Neutrophil (primary cell): Measurements from ENCODE around the gene TMEM213.

Source experiments
- H3K27ac ChIP-seq: fragments of 200-600 bp; sonication (generic); 2 replicates; pipeline ENCODE4 v1.5.1; 2016; ENCODE audit warnings: mild to moderate bottlenecking, moderate library complexity
- H3K27me3 ChIP-seq: fragments of 200-600 bp; sonication (generic); 2 replicates; pipeline ENCODE4 v1.6.0; 2016; ENCODE audit warnings: mild to moderate bottlenecking
- H3K36me3 ChIP-seq: fragments of 200-600 bp; sonication (generic); 2 replicates; pipeline ENCODE4 v1.5.1; 2017
- H3K4me1 ChIP-seq, 2 experiments: fragments of 200-600 bp in 1 of 2; sonication (generic) in 1 of 2; 1 replicate in 1 of 2; 2 replicates in 1 of 2; pipeline versions ENCODE4 v1.5.1 to v1.6.1; 2013 to 2016; ENCODE audit warnings: low read depth in 1 of 2, low read length in 1 of 2, mild to moderate bottlenecking in 1 of 2, moderate library complexity in 1 of 2; ENCODE audit not compliant: control insufficient read depth in 1 of 2, insufficient read depth in 1 of 2
- H3K4me3 ChIP-seq, 2 experiments: fragments of 200-600 bp in 1 of 2; sonication (generic) in 1 of 2; 1 replicate in 1 of 2; 2 replicates in 1 of 2; pipeline ENCODE4 v1.5.1; 2013 to 2016; ENCODE audit warnings: low read depth in 1 of 2, low read length in 1 of 2, mild to moderate bottlenecking in 1 of 2, moderate library complexity in 1 of 2
- H3K9me3 ChIP-seq: fragments of 200-600 bp; sonication (generic); 2 replicates; pipeline ENCODE4 v1.5.1; 2016
- TF ChIP-seq, protein P1 (sequence below): fragments of 200-600 bp; sonication (generic); IDR thresholded peaks from 2 replicates; pipeline ENCODE4 v1.5.1; 2016; ENCODE audit warnings: antibody characterized with exemption

Gene TMEM213

DNA sequence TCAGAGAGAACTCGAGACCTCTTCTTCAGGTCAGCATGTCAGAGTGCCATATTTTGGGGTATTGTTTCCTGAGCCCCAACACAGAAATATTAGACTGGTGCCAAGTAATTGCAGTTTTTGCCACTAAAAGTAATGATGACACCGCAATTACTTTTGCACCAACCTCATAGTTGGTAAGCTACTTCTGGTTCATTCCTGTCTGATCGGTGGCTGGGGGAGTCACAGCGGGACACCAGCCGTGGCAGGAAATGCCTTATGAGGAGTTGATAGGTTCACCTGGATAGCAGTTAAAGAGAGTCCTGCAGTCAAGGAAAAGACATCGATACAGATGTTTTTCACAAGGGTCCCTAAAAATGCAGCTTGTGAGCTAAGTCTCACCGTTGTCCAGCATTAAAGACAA lies 24.1 kb downstream of the TMEM213 start:
- no peaks in the 10 kb centered on the region for H3K9me3 ChIP-seq
- H3K27me3 ChIP-seq = no peaks in the 10 kb centered on the region
- no peaks in the 10 kb centered on the region for H3K36me3 ChIP-seq
- no peak overlapping the region for H3K4me3 ChIP-seq
- H3K27ac ChIP-seq = no peak overlapping the region
- TF ChIP-seq, protein P1, sequence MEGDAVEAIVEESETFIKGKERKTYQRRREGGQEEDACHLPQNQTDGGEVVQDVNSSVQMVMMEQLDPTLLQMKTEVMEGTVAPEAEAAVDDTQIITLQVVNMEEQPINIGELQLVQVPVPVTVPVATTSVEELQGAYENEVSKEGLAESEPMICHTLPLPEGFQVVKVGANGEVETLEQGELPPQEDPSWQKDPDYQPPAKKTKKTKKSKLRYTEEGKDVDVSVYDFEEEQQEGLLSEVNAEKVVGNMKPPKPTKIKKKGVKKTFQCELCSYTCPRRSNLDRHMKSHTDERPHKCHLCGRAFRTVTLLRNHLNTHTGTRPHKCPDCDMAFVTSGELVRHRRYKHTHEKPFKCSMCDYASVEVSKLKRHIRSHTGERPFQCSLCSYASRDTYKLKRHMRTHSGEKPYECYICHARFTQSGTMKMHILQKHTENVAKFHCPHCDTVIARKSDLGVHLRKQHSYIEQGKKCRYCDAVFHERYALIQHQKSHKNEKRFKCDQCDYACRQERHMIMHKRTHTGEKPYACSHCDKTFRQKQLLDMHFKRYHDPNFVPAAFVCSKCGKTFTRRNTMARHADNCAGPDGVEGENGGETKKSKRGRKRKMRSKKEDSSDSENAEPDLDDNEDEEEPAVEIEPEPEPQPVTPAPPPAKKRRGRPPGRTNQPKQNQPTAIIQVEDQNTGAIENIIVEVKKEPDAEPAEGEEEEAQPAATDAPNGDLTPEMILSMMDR = no peak
- H3K4me1 ChIP-seq = no peaks in the 10 kb centered on the region

DNA sequence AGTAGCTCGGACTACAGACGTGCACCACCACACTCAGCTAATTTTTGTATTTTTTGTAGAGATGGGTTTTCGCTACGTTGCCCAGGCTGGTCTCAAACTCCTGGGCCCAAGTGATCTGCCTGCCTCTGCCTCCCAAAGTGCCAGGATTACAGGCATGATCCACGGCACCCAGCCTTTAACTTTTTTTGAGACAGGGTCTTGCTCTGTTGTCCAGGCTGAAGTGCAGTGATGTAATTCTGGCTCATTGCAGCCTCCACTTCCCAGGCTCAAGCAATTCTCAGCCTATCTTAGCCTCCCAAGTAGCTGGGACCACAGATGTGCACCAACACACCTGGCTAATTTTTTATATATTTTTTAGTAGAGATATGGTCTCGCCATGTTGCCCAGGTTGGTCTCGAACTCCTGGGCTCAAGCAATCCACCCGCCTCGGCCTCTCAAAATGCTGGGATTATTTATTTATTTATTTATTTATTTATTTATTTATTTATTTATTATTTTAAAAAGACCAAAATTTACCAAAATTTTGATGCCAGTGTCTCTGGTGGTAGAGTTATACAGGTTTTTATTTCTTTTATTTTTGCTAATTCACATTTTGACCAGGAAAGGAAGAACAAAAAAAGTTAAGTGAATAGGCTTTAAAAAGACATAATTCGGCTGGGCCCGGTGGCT lies 25.2 kb downstream of the TMEM213 start:
- Histone ChIP-seq H3K4me1 (no peaks in the 10 kb centered on the region), H3K27ac (no peak overlapping the region), H3K36me3 (no peaks in the 10 kb centered on the region), H3K4me3 (no peak overlapping the region), H3K27me3 (no peaks in the 10 kb centered on the region), H3K9me3 (no peaks in the 10 kb centered on the region)
- TF ChIP-seq, protein P1 = no peak

DNA sequence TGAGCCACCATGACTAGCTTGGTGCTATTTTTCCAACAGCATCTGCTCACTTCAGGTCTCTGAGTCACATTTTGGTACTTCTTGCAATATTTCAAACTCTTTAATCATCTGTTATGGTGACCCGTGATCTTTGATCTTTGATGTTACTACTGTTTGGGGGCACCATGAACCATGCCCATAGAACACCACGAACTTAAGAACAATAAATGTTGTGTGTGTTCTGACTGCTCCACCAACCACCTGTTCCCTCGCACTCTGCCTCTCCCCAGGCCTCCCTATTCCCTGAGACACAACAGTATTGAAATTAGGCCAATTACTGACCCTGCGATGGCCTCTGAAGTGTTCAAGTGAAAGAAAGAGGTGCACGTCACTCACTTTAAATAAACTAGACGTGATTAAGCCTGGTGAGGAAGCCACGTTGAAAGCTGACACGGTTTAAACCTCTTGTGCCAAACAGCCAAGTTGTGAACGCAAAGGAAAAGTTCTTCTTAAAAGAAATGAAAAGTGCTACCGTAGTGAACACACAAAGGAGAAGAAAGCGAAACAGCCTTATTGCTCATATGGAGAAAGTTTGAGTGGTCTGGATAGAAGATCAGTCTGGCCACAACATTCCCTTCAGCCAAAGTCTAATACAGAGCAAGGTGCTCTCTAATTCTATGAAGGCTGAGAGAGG lies 27.4 kb downstream of the TMEM213 start:
- no peaks in the 10 kb centered on the region for H3K27me3 ChIP-seq
- no peaks in the 10 kb centered on the region for H3K36me3 ChIP-seq
- TF ChIP-seq, protein P1 = no peak
- no peak overlapping the region for H3K27ac ChIP-seq
- H3K9me3 ChIP-seq = no peaks in the 10 kb centered on the region
- H3K4me3 ChIP-seq = no peak overlapping the region
- H3K4me1 ChIP-seq = no peaks in the 10 kb centered on the region

DNA sequence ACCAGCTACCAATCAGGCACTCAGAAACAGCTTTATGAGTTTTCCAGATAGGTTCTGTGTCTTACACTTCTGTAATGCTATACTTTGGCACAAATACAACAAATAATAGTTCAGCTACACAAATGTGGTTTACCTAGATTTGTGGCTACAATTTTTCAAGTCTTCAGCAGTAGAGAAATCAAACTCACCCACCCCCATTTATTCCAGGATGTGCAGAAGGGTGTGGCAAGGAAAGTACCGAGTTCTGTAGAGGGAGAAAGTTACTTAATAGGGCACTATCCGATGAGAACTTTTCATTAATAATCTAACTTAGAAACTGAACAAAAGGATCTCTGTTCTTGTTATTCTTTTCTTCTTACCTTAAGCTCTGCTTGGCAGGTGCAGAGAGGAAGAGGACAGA lies 30.5 kb downstream of the TMEM213 start:
- no peak overlapping the region for H3K4me3 ChIP-seq
- H3K27me3 ChIP-seq = no peaks in the 10 kb centered on the region
- no peaks in the 10 kb centered on the region for H3K4me1 ChIP-seq
- TF ChIP-seq, protein P1 = no peak
- H3K9me3 ChIP-seq = no peaks in the 10 kb centered on the region
- H3K36me3 ChIP-seq = no peaks in the 10 kb centered on the region
- no peak overlapping the region for H3K27ac ChIP-seq

DNA sequence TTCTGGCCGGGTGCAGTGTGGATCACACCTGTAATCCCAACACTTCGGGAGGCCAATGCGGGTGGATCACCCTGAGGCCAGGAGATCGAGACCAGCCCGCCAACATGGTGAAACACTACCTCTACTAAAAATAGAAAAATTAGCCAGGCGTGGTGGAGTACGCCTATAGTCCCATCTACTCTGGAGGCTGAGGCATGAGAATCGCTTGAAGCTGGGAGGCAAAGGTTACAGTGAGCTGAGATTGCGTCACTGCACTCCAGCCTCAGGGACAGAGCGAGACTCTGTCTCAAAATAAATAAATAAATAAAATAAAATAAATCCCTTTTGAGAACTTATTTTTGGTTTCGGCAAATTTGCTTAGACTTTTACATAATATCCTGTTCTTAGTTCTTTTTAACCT lies 31.5 kb downstream of the TMEM213 start:
- Histone ChIP-seq H3K27me3 (no peaks in the 10 kb centered on the region), H3K4me3 (no peak overlapping the region), H3K9me3 (no peaks in the 10 kb centered on the region), H3K36me3 (no peaks in the 10 kb centered on the region), H3K4me1 (no peaks in the 10 kb centered on the region), H3K27ac (no peak overlapping the region)
- TF ChIP-seq, protein P1 = no peak
